Neuronal stem cell (in vitro differentiated cells): ENCODE data around the gene NRXN3.

Experiments used
- DNase-seq: peaks from one replicate; pipeline ENCODE4 v3.0.0-alpha.2; 2013; ENCODE audit warnings: low spot score
- H2AFZ ChIP-seq: one replicate; pipeline ENCODE4 v1.6.1; 2013; ENCODE audit warnings: mild to moderate bottlenecking, low read length, inconsistent platforms
- H2AK5ac ChIP-seq: 2 replicates; pipeline ENCODE4 v1.6.1; 2013; ENCODE audit warnings: low read depth, mild to moderate bottlenecking, inconsistent platforms, low read length, moderate library complexity, mixed read lengths
- H2BK120ac ChIP-seq: 2 replicates; pipeline ENCODE4 v1.6.1; 2013; ENCODE audit warnings: low read depth, mild to moderate bottlenecking, inconsistent platforms, low read length, moderate library complexity, mixed read lengths
- H2BK12ac ChIP-seq: one replicate; pipeline ENCODE4 v1.6.1; 2013; ENCODE audit warnings: low read length, inconsistent platforms
- H2BK15ac ChIP-seq: 2 replicates; pipeline ENCODE4 v1.6.1; 2013; ENCODE audit warnings: mild to moderate bottlenecking, low read length, inconsistent platforms, mixed read lengths
- H2BK5ac ChIP-seq: one replicate; pipeline ENCODE4 v1.6.1; 2013; ENCODE audit warnings: inconsistent platforms, mild to moderate bottlenecking, low read length, moderate library complexity
- H3K14ac ChIP-seq: one replicate; pipeline ENCODE4 v1.6.1; 2013; ENCODE audit warnings: low read length, inconsistent platforms
- H3K18ac ChIP-seq: 2 replicates; pipeline ENCODE4 v1.6.1; 2013; ENCODE audit warnings: low read length, inconsistent platforms
- H3K23ac ChIP-seq: 2 replicates; pipeline ENCODE4 v1.6.1; 2013; ENCODE audit warnings: low read depth, mild to moderate bottlenecking, mixed read lengths, low read length, inconsistent platforms; ENCODE audit not compliant: poor library complexity
- H3K27ac ChIP-seq: replicated peaks from 3 replicates; pipeline ENCODE4 v1.5.1; 2013; ENCODE audit warnings: low read length, inconsistent platforms
- H3K27me3 ChIP-seq, 3 experiments: 2 replicates each; pipeline ENCODE4 v1.6.1; 2013; ENCODE audit warnings: low read length in 3 of 3, mild to moderate bottlenecking in 2 of 3, inconsistent platforms in 1 of 3, low read depth in 1 of 3, mixed read lengths in 1 of 3, moderate library complexity in 1 of 3; ENCODE audit not compliant: control insufficient read depth in 3 of 3, insufficient read depth in 3 of 3
- H3K36me3 ChIP-seq, 2 donors: replicated peaks in 1 of 2; 2 replicates each; pipeline ENCODE4 v1.6.1; 2013; ENCODE audit warnings: low read length in 2 of 2; ENCODE audit not compliant: control insufficient read depth in 2 of 2, insufficient read depth in 2 of 2
- H3K4ac ChIP-seq: 2 replicates; pipeline ENCODE4 v1.6.1; 2013; ENCODE audit warnings: inconsistent platforms, mild to moderate bottlenecking, low read length, moderate library complexity
- H3K4me1 ChIP-seq, 2 donors: 1 replicate in 1 of 2; 2 replicates in 1 of 2; pipeline ENCODE4 v1.6.1; 2013; ENCODE audit warnings: low read length in 2 of 2, low read depth in 1 of 2; ENCODE audit not compliant: control insufficient read depth in 2 of 2, insufficient read depth in 1 of 2
- H3K4me2 ChIP-seq: one replicate; pipeline ENCODE4 v1.6.1; 2013; ENCODE audit warnings: mild to moderate bottlenecking, low read length, inconsistent platforms; ENCODE audit not compliant: insufficient read depth, poor library complexity, severe bottlenecking
- H3K4me3 ChIP-seq, 2 donors: 2 replicates each; pipeline ENCODE4 v1.5.1; 2013; ENCODE audit warnings: low read length in 2 of 2, mild to moderate bottlenecking in 2 of 2, inconsistent platforms in 1 of 2, moderate library complexity in 1 of 2
- H3K79me1 ChIP-seq: one replicate; pipeline ENCODE4 v1.6.1; 2013; ENCODE audit warnings: low read depth, mild to moderate bottlenecking, inconsistent platforms, low read length, moderate library complexity
- H3K9ac ChIP-seq: one replicate; pipeline ENCODE4 v1.6.1; 2013; ENCODE audit warnings: mild to moderate bottlenecking, low read depth, low read length, inconsistent platforms; ENCODE audit not compliant: poor library complexity
- H3K9me3 ChIP-seq, 2 donors: replicated peaks in 1 of 2; 2 replicates each; pipeline versions ENCODE3 to v1.6.1; 2013; ENCODE audit warnings: low read length in 2 of 2, mild to moderate bottlenecking in 2 of 2, inconsistent platforms in 1 of 2, low read depth in 1 of 2, mixed read lengths in 1 of 2, moderate library complexity in 1 of 2; ENCODE audit not compliant: control insufficient read depth in 2 of 2, insufficient read depth in 1 of 2
- H4K8ac ChIP-seq: one replicate; pipeline ENCODE4 v1.6.1; 2013; ENCODE audit warnings: low read depth, mild to moderate bottlenecking, inconsistent platforms, low read length, moderate library complexity
- H4K91ac ChIP-seq: one replicate; pipeline ENCODE4 v1.6.1; 2013; ENCODE audit warnings: low read length, low read depth, mild to moderate bottlenecking, inconsistent platforms; ENCODE audit not compliant: poor library complexity
- WGBS, 2 donors: extraction: QIAGEN DNeasy Blood & Tissue Kit; methylation state at CpG; one replicate each; pipeline ENCODE4 v1.1.7; 2013; ENCODE audit warnings: missing lambda C conversion rate in 2 of 2, mixed read lengths in 1 of 2; ENCODE audit not compliant: insufficient read length in 2 of 2, insufficient replicate concordance in 1 of 2; ENCODE audit errors: extremely low coverage in 2 of 2; 5-methylcytosine and 5-hydroxymethylcytosine counted together

The NRXN3 gene

DNA sequence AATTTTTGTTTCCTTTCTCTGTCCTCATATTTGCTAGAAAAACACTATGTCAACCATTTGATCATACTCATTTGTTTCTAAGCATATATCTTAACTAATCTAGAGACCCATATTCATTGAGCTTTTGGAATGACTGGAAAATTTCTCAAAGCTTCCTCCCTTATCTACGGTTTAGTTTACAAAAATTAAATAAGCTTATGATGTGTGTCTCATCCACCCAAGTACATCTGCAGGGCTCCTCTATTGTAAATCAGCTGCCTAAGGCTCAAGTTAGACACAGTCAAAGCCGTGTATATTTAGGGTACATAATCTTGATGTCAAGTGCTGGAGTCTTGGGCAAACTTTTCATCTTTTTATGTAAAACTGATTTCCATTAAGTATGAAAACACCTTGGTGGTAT lies 1670.7 kb downstream of the NRXN3 start:
- no peak overlapping the region for H4K8ac ChIP-seq
- H4K91ac ChIP-seq = no peak overlapping the region
- no peaks in the 10 kb centered on the region for H3K9me3 ChIP-seq
- no peak overlapping the region for H3K23ac ChIP-seq
- H2AK5ac ChIP-seq = no peak overlapping the region
- H2AFZ ChIP-seq = no peak overlapping the region
- no peak overlapping the region for H2BK12ac ChIP-seq
- H2BK120ac ChIP-seq = no peak overlapping the region
- H3K27ac ChIP-seq = no peak overlapping the region
- H3K4ac ChIP-seq = no peak overlapping the region
- H3K18ac ChIP-seq = no peak overlapping the region
- H3K4me1 ChIP-seq = peaks cover 2 to 8% of the 10 kb centered on the region in 2 donors
- DNase-seq = no peak
- no peak overlapping the region for H3K4me3 ChIP-seq
- no CpG with 5 or more reads among the region's 2 CpGs for WGBS, 2 donors
- H2BK5ac ChIP-seq = no peak overlapping the region
- no peaks in the 10 kb centered on the region for H3K79me1 ChIP-seq
- H3K36me3 ChIP-seq = no peaks in the 10 kb centered on the region
- no peak overlapping the region for H3K14ac ChIP-seq
- H3K4me2 ChIP-seq = no peak overlapping the region
- H3K27me3 ChIP-seq = no peaks in the 10 kb centered on the region
- H3K9ac ChIP-seq = no peak overlapping the region
- H2BK15ac ChIP-seq = no peak overlapping the region

DNA sequence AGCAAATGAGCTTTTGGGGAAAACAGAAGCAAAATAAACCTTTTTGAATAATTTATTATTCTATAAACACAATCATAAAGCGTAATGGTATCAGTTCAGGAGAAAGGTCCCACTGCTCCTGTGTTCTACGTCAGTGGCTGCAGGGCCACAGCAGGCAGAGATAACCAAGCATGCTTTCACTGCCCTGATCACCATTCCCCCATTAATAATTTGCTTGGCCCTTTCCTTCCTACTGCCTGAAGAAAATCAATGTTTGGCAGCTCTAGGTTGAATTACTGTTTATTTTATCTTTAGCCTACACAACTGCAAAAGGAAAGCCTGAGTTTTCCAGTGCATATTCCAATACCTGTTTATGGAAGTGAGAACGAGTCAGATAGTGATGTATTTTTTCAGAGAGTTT lies 1671.3 kb downstream of the NRXN3 start:
- Histone ChIP-seq H3K18ac (no peak overlapping the region), H4K8ac (no peak overlapping the region), H3K79me1 (no peaks in the 10 kb centered on the region), H3K14ac (no peak overlapping the region), H3K9me3 (no peaks in the 10 kb centered on the region), H2BK15ac (no peak overlapping the region), H3K27me3 (no peaks in the 10 kb centered on the region), H3K4me2 (no peak overlapping the region), H2BK12ac (no peak overlapping the region), H3K4ac (no peak overlapping the region), H3K4me3 (no peak overlapping the region), H2AFZ (no peak overlapping the region), H3K27ac (no peak overlapping the region), H3K4me1 (peaks cover 2 to 4% of the 10 kb centered on the region in 2 donors), H2BK5ac (no peak overlapping the region), H3K9ac (no peak overlapping the region), H2BK120ac (no peak overlapping the region), H4K91ac (no peak overlapping the region), H3K36me3 (no peaks in the 10 kb centered on the region), H2AK5ac (no peak overlapping the region), H3K23ac (no peak overlapping the region)
- DNase-seq = no peak
- WGBS, 2 donors = no CpG with 5 or more reads among the region's 3 CpGs

- H3K4me2 ChIP-seq = no peak overlapping the region
- H3K4me1 ChIP-seq = peaks cover 0 to 2% of the 10 kb centered on the region in 2 donors
- H2BK12ac ChIP-seq = no peak overlapping the region
- H2BK5ac ChIP-seq = no peak overlapping the region
- H3K27ac ChIP-seq = no peak overlapping the region
- no peak overlapping the region for H2AFZ ChIP-seq
- no peak overlapping the region for H2BK15ac ChIP-seq
- H4K91ac ChIP-seq = no peak overlapping the region
- H3K4ac ChIP-seq = no peak overlapping the region
- no peak overlapping the region for H3K9ac ChIP-seq
- H4K8ac ChIP-seq = no peak overlapping the region
- H3K23ac ChIP-seq = no peak overlapping the region
- no peak overlapping the region for H3K18ac ChIP-seq
- H3K4me3 ChIP-seq = no peak overlapping the region
- no CpG with 5 or more reads among the region's 3 CpGs for WGBS, 2 donors
- H3K27me3 ChIP-seq = no peaks in the 10 kb centered on the region
- H3K36me3 ChIP-seq = no peaks in the 10 kb centered on the region
- H3K79me1 ChIP-seq = no peaks in the 10 kb centered on the region
- no peak overlapping the region for H3K14ac ChIP-seq
- no peak overlapping the region for H2BK120ac ChIP-seq
- no peaks in the 10 kb centered on the region for H3K9me3 ChIP-seq
- no peak for DNase-seq
- H2AK5ac ChIP-seq = no peak overlapping the region
Measured at GRCh38 chr14:79842270-79842669, 1672.1 kb downstream of the NRXN3 start.

GRCh38 chr14:79852950-79853744 lies 1683.0 kb downstream of the NRXN3 start:
- Histone ChIP-seq H3K27me3 (no peaks in the 10 kb centered on the region), H3K4me3 (no peak overlapping the region), H3K14ac (no peak overlapping the region), H3K79me1 (no peaks in the 10 kb centered on the region), H3K4ac (no peak overlapping the region), H3K36me3 (no peaks in the 10 kb centered on the region), H3K4me1 (peaks cover 0 to 1% of the 10 kb centered on the region in 2 donors), H3K9ac (no peak overlapping the region), H2AK5ac (no peak overlapping the region), H3K9me3 (no peaks in the 10 kb centered on the region), H3K4me2 (no peak overlapping the region), H4K8ac (no peak overlapping the region), H4K91ac (no peak overlapping the region), H3K23ac (no peak overlapping the region), H2BK12ac (no peak overlapping the region), H2BK120ac (no peak overlapping the region), H3K27ac (no peak overlapping the region), H3K18ac (no peak overlapping the region), H2AFZ (no peak overlapping the region), H2BK5ac (no peak overlapping the region), H2BK15ac (no peak overlapping the region)
- no peak for DNase-seq
- WGBS, 2 donors = no CpG with 5 or more reads among the region's 8 CpGs
